Ascending aorta (tissue), 2 donors: ENCODE data around the gene LPGAT1. TPM values are rescaled to one million over a fixed set of nuclear protein-coding genes. Genes with fewer than 3 reads are reported as not detected.

Experiments
- DNase-seq, 2 donors: peaks; one replicate each; pipeline ENCODE4 v3.0.0-alpha.2; 2019; ENCODE audit warnings: low spot score in 2 of 2
- H3K27ac ChIP-seq, 2 donors: fragments of 200-600 bp; sonication (generic); one replicate each; pipeline ENCODE4 v1.5.1; 2016 to 2017; ENCODE audit warnings: mild to moderate bottlenecking in 1 of 2
- H3K27me3 ChIP-seq: fragments of 200-600 bp; sonication (generic); one replicate; pipeline ENCODE4 v1.5.1; 2017
- H3K36me3 ChIP-seq, 2 donors: fragments of 200-600 bp; sonication (generic); one replicate each; pipeline ENCODE4 v1.5.1; 2016
- H3K4me1 ChIP-seq, 2 donors: fragments of 200-600 bp; sonication (generic); one replicate each; pipeline ENCODE4 v1.5.1; 2016 to 2017; ENCODE audit warnings: mild to moderate bottlenecking in 1 of 2
- H3K4me3 ChIP-seq, 2 donors: fragments of 200-600 bp; sonication (generic); one replicate each; pipeline ENCODE4 v1.5.1; 2016 to 2017; ENCODE audit warnings: mild to moderate bottlenecking in 1 of 2
- H3K9me3 ChIP-seq, 2 donors: fragments of 200-600 bp; sonication (generic); one replicate each; pipeline ENCODE4 v1.5.1; 2016
- CTCF ChIP-seq, 3 experiments: fragments of 200-600 bp in 2 of 3; fragments of 450-650 bp in 1 of 3; sonication (generic) in 2 of 3; IDR thresholded peaks; one replicate each; pipeline ENCODE4 v1.5.1; 2016 to 2019; ENCODE audit warnings: antibody characterized with exemption in 3 of 3, mild to moderate bottlenecking in 1 of 3, moderate library complexity in 1 of 3
- intact Hi-C: fragments of 100-400 bp; cut with DNase I; formaldehyde crosslinking; loops from one replicate; pipeline ENCODE4 v1.15.1; 2023
- total RNA-seq: library from RNA; depleted of rRNA; stranded (reverse); fragments of >200 nt; gene quantifications from one replicate; pipeline ENCODE4 v1.1.0, GENCODE V29; 2016

Gene LPGAT1
- total RNA-seq, 1 donor from 2014 or later = 17.1 TPM

- peaks cover 0 to 5% of the 10 kb centered on the region in 2 donors for H3K4me1 ChIP-seq
- TF ChIP-seq CTCF (IDR thresholded peaks at IDR 0.05) = no peak
- intact Hi-C loops = no loop called here
- no peak overlapping the region for H3K4me3 ChIP-seq
- DNase-seq = no peak
- H3K9me3 ChIP-seq = no peaks in the 10 kb centered on the region
- H3K27ac ChIP-seq = no peak overlapping the region
- peaks cover 1 to 6% of the 10 kb centered on the region in 2 donors for H3K36me3 ChIP-seq
- no peaks in the 10 kb centered on the region for H3K27me3 ChIP-seq
Measured at GRCh38 chr1:211783897-211784296, 46.7 kb downstream of the LPGAT1 start.

- no peaks in the 10 kb centered on the region for H3K9me3 ChIP-seq
- intact Hi-C loops = no loop called here
- no peak overlapping the region for H3K4me3 ChIP-seq
- no peak for TF ChIP-seq CTCF (IDR thresholded peaks at IDR 0.05)
- peaks cover 0 to 5% of the 10 kb centered on the region in 2 donors for H3K4me1 ChIP-seq
- DNase-seq = no peak
- H3K36me3 ChIP-seq = peaks cover 6 to 8% of the 10 kb centered on the region in 2 donors
- H3K27me3 ChIP-seq = no peaks in the 10 kb centered on the region
- H3K27ac ChIP-seq = no peak overlapping the region
Measured at GRCh38 chr1:211783266-211783665, 47.3 kb downstream of the LPGAT1 start.

- no peaks in the 10 kb centered on the region for H3K9me3 ChIP-seq
- H3K36me3 ChIP-seq = peaks cover 12 to 18% of the 10 kb centered on the region in 2 donors
- H3K4me3 ChIP-seq = peak overlapping the region in 1 of 2 donors; percentile 2
- intact Hi-C loops = no loop called here
- H3K4me1 ChIP-seq = peaks cover 0 to 5% of the 10 kb centered on the region in 2 donors
- no peak for TF ChIP-seq CTCF (IDR thresholded peaks at IDR 0.05)
- no peak for DNase-seq
- H3K27me3 ChIP-seq = no peaks in the 10 kb centered on the region
- no peak overlapping the region for H3K27ac ChIP-seq
Measured at GRCh38 chr1:211781260-211781659, 49.3 kb downstream of the LPGAT1 start.

GRCh38 chr1:211775170-211775569 lies 55.4 kb downstream of the LPGAT1 start:
- no peak for DNase-seq
- H3K27ac ChIP-seq = no peak overlapping the region
- H3K9me3 ChIP-seq = no peaks in the 10 kb centered on the region
- intact Hi-C loops = no loop called here
- no peaks in the 10 kb centered on the region for H3K4me1 ChIP-seq
- H3K36me3 ChIP-seq = peaks cover 7 to 28% of the 10 kb centered on the region in 2 donors
- TF ChIP-seq CTCF (IDR thresholded peaks at IDR 0.05) = no peak
- H3K27me3 ChIP-seq = no peaks in the 10 kb centered on the region
- no peak overlapping the region for H3K4me3 ChIP-seq

- Histone ChIP-seq H3K9me3 (no peaks in the 10 kb centered on the region), H3K4me1 (no peaks in the 10 kb centered on the region), H3K27ac (no peak overlapping the region), H3K27me3 (no peaks in the 10 kb centered on the region), H3K4me3 (no peak overlapping the region), H3K36me3 (peaks cover 0 to 10% of the 10 kb centered on the region in 2 donors)
- intact Hi-C loops = no loop called here
- TF ChIP-seq CTCF (IDR thresholded peaks at IDR 0.05) = no peak
- no peak for DNase-seq
Measured at GRCh38 chr1:211764701-211765100, 65.9 kb downstream of the LPGAT1 start.

- Histone ChIP-seq H3K36me3 (peaks cover 0 to 23% of the 10 kb centered on the region in 2 donors), H3K9me3 (peaks cover 0 to 9% of the 10 kb centered on the region in 2 donors), H3K4me1 (no peaks in the 10 kb centered on the region), H3K27me3 (no peaks in the 10 kb centered on the region), H3K4me3 (no peak overlapping the region), H3K27ac (no peak overlapping the region)
- DNase-seq = no peak
- intact Hi-C loops = no loop called here
- no peak for TF ChIP-seq CTCF (IDR thresholded peaks at IDR 0.05)
Measured at GRCh38 chr1:211762206-211762605, 68.4 kb downstream of the LPGAT1 start.
